HG03432 (cell line): ENCODE data around the gene ZHX3.

Experiments used
- ATAC-seq: cut with Tn5 transposase; IDR thresholded peaks from one replicate; pipeline ENCODE4 v1.9.1; 2021; ENCODE audit warnings: mild to moderate bottlenecking, moderate library complexity; ENCODE audit not compliant: unreplicated experiment

Gene ZHX3

GRCh38 chr20:41200446-41201202, 116.9 kb downstream of the ZHX3 start:
- ATAC-seq = no peak

- no peak for ATAC-seq
Observed at GRCh38 chr20:41198443-41198842, 119.1 kb downstream of the ZHX3 start.

- no peak for ATAC-seq
Observed at GRCh38 chr20:41196653-41197225, 120.8 kb downstream of the ZHX3 start.

DNA sequence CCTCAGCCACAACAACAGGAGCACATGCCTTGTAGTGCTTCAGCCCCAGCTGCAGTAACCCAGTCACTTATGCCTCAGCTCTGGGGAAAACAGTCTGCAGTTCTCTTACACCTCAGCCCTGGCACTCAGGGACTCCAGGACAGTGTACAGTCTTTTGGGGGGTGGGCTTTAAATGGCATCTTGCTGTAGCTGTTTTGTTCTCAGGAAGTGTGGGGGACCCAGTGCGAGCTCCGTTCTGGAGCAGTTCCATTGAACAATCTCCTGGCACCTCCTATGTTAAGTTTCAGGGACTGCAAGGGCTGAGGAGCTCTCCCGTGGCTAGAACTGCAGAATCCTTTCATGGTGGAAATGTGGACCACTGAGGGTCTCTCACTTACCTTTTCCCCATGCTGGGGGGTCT, 125.0 kb downstream of the ZHX3 start:
- no peak for ATAC-seq

DNA sequence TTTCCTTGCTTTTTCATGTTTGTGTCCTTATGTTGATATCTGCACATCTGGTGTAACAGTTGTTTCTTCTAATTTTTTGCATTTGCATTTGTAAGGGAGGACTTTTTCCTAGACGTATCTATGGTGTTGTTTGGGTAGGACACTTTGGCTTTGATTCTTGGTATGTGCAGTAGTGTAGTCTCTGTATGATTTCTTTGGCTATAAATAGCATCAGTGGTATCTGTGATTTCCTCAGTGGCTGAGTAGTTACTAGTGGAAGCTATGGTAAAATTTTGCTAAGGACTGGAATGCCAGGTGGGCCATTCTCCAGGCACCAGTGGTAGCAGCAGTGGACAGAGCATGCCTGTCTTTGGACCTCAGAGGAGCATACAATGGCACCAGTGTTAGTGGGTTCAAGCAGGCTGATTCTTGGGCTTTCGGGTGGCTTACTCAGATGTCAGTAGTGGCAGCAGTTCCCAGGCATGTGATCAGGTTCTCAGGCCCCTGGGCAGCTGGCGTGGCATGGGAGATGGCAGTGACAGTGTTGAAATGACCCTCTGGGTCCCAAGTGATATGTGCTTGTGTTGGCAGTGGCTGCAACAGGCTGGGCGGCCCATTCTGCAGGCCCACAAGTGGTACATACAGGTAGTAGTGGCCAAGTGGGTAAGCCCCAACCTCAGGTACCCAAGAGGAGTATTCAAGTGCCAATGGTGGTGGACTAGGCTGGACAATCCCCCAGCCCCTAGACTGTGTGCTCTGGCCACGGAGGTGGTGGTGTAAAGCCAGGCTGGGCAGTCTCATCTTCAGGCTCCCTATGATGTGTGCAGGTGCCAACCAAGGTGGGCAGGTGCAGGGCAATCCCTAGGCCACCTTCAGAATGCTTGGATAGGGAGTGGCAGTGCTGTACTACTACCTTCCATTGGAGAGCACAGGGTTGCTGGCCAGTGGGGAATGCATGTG, 125.7 kb downstream of the ZHX3 start:
- ATAC-seq = no peak

DNA sequence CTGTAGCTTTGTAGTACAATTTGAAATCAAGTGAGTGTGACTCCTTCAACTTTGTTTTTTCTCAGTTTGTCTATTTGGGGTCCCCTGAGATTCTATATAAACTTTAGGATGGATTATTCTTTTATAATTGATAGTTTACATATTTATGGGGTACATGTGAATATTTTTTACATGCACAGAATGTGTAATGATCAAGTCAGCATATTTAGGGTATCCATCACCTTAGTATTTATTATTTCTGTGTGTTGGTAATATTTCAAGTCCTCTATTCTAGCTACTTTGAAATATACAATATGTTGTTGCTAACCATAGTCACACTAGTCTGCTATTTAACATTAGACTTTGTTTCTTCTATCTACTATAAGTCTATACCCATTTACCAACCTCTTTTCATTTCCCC, 129.9 kb downstream of the ZHX3 start:
- ATAC-seq = no peak

DNA sequence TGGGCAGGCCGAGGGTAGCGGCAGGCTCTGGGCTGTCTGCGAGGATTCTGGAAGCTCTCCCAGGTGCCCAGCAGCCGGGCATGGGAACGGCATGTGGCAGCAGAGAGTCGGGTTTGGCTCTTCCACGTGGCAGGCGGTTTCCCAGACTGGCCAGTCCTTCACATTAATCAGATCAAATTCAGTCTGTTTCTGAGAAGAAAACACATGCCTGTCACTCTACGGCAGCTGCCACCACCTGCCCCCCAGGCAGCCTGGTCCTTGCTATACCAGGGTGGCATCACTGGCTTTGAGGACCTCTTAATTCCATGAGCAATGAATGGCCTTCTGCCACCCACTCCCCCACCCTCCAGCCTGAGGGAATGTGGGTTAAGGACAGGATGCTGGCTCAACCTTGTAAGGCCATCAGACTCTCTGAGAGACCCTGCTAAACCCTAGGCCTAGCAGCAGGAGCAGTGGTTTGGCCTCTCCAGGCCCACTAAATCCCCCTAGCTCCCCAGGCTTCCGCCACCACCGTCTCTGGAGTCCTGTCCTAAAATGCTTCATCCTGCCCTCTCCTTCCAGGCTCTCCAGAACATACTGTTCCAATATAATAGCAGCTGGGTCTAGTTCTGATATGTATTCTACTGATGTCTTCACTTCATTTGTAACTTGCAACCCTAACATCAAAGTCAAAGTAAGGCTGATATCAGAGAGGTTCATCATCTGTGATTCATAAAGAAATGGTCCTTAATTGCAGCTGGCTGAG, 132.3 kb downstream of the ZHX3 start:
- ATAC-seq = no peak

GRCh38 chr20:41183831-41184230, 133.7 kb downstream of the ZHX3 start:
- ATAC-seq = no peak

GRCh38 chr20:41183391-41183790, 134.1 kb downstream of the ZHX3 start:
- ATAC-seq = no peak

DNA sequence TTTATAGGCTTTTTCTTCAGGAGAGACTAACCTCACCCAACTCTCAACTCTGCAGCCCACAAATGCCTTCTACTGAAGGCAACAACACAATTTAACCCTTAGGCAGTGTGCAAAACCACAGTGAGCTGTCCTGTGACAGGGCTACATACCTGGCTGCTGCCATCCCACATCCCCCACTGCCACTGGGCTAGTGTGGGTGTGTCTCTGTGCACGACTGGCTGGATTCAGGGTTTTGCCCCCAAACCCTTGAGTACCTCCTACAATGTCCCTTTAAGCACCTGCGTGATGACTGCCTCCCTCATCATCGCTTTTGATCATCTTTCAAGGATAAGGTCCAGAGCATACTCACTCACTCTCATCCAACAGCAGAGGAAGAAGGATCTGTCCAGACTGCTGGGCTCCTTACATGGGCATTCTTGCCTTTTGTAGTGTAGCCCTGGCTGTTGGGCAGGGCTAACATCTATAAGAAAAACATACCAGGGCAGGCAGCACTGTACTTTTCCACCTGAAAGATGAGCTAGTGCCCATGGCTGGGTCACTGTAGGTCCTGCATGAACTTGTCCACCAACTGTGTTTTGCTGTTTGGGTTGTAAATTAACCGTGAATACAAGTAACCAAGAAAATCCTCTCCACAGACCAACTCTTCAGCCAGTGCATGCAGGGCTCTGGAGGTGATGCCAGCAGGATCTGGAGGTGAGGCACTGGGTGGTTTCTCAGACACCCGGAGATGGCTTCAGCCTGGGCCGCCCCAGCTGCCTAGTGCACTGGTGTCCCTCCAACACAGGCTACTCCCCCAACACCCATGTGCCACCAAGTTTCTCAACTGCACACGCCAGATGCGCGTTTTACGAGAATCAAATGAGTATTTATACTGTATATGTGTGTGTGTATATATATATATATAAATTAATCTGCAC, 135.0 kb downstream of the ZHX3 start:
- no peak for ATAC-seq

DNA sequence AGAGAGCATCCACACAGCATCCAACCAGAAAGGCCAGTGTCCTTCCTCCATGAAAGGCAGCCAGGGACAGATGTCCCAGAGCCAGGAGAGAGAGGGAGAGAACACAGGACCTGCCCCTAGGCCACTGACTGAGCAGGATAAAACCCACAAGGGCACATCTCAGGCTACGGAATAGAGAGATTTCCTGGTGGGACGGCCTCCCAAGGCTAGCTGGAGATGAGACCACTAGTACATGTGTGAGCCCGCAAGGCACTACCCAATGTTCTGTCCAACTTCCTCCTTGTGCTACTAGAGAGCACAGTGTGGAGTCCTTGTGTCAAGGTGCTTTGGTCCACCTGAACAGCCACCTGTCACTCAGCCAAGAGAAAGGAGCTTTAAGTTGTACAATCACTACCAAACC, 136.0 kb downstream of the ZHX3 start:
- ATAC-seq = no peak

- ATAC-seq = no peak
Observed at GRCh38 chr20:41180599-41181333, 136.8 kb downstream of the ZHX3 start.

DNA sequence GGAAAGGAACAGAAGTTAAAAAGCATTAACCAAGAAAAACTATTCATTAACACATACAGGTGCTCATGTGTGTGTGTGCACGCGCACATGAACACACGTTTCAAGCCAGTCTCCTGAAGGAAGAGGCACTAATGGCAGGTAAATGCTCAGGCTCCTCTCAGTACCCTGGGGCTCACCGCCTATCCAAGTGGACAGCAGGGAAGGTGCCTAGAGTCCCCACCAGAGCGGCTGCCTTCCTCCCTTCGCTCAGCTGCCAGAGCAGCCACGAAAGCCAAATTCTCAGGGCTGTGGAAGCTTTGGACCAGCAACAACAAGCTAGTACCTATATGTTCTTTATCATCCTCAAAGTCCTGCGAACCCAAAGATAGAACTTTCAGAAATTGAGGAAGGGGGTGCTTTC, 137.6 kb downstream of the ZHX3 start:
- no peak for ATAC-seq

DNA sequence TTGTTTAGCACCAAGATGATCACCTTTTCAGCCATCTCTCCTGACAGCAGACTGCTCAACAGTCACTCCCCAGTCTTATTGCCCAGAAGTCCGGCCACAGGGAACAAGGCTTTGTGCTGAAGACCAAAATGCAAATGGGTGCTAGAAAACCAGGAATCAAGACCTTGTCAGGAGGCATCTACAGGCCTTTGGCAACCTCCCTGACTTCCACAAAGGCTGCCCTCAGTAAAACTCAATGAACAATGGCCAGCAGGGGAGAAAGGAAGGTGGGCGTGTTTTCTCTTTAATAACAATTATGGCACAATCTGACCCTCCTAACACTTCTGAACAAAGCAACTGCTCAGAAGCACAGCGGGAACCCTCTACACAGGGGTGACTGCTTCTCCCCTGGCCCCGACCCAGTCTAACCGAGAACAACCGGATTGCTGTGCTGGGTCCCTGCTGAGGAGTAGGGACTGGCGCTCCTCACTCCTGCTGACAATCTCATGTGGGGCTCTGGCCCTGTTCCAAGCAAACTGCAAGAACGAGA, 138.6 kb downstream of the ZHX3 start:
- no peak for ATAC-seq

- ATAC-seq = no peak
Observed at GRCh38 chr20:41178495-41178894, 139.0 kb downstream of the ZHX3 start.

GRCh38 chr20:41177636-41178035, 139.9 kb downstream of the ZHX3 start:
- ATAC-seq = no peak

- ATAC-seq = no peak
Observed at GRCh38 chr20:41176711-41177552, 140.6 kb downstream of the ZHX3 start.

- no peak for ATAC-seq
Observed at GRCh38 chr20:41175727-41176330, 141.7 kb downstream of the ZHX3 start.
